Mesothelial cell of epicardium (in vitro differentiated cells): ENCODE results near the gene PLK2. TPM values are rescaled to one million over a fixed set of nuclear protein-coding genes. Genes with fewer than 3 reads are reported as not detected.
A peak's percentile ranks its signal among the peaks of the same experiment; 100 is the strongest.

Source experiments
- DNase-seq, 2 experiments: peaks; one replicate each; pipeline ENCODE4 v3.0.0; 2021; ENCODE audit warnings: low spot score in 2 of 2; ENCODE audit not compliant: unreplicated experiment in 2 of 2
- H3K27ac Mint-ChIP-seq: 2 replicates; pipeline ENCODE4 v1.8.0; 2021; ENCODE audit warnings: mixed read lengths
- H3K27me3 Mint-ChIP-seq: 2 replicates; pipeline ENCODE4 v1.8.0; 2021; ENCODE audit warnings: low read depth, mixed read lengths
- H3K36me3 Mint-ChIP-seq: 2 replicates; pipeline ENCODE4 v1.8.0; 2021; ENCODE audit warnings: mixed read lengths
- H3K4me1 Mint-ChIP-seq: 2 replicates; pipeline ENCODE4 v1.8.0; 2021; ENCODE audit warnings: mixed read lengths
- H3K4me3 Mint-ChIP-seq: 2 replicates; pipeline ENCODE4 v1.8.0; 2021; ENCODE audit warnings: mild to moderate bottlenecking, moderate library complexity, mixed read lengths
- H3K9me3 Mint-ChIP-seq: 2 replicates; pipeline ENCODE4 v1.8.0; 2021; ENCODE audit warnings: mixed read lengths
- CTCF ChIP-seq: fragments of 200-600 bp; sonication (generic); IDR thresholded peaks from one replicate; pipeline ENCODE4 v1.5.0; 2021; ENCODE audit warnings: antibody characterized with exemption; ENCODE audit not compliant: unreplicated experiment
- total RNA-seq: library from RNA; stranded (reverse); gene quantifications from 3 replicates; pipeline ENCODE4 v1.2.1, GENCODE V29; 2021

The PLK2 gene
- total RNA-seq, 1 donor from 2014 or later = 549 TPM

GRCh38 chr5:58497921-58498320 is 38.0 kb upstream of the PLK2 start:
- TF ChIP-seq CTCF = no peak
- Mint-ChIP-seq H3K27ac (no peak overlapping the region), H3K36me3 (no peaks in the 10 kb centered on the region), H3K4me1 (peaks cover 13% of the 10 kb centered on the region), H3K9me3 (no peaks in the 10 kb centered on the region), H3K27me3 (no peaks in the 10 kb centered on the region), H3K4me3 (no peak overlapping the region)
- no peak for DNase-seq

- Mint-ChIP-seq H3K27ac (no peak overlapping the region), H3K27me3 (no peaks in the 10 kb centered on the region), H3K9me3 (no peaks in the 10 kb centered on the region), H3K4me1 (peaks cover 13% of the 10 kb centered on the region), H3K36me3 (no peaks in the 10 kb centered on the region), H3K4me3 (no peak overlapping the region)
- DNase-seq = no peak
- no peak for TF ChIP-seq CTCF
These were observed 37.5 kb upstream of the PLK2 start for GRCh38 chr5:58497386-58497785.

GRCh38 chr5:58496488-58496887 is 36.6 kb upstream of the PLK2 start:
- Mint-ChIP-seq H3K36me3 (no peaks in the 10 kb centered on the region), H3K4me1 (peaks cover 16% of the 10 kb centered on the region), H3K27ac (no peak overlapping the region), H3K9me3 (no peaks in the 10 kb centered on the region), H3K4me3 (no peak overlapping the region), H3K27me3 (no peaks in the 10 kb centered on the region)
- TF ChIP-seq CTCF = no peak
- DNase-seq = no peak

GRCh38 chr5:58493141-58493540 is 33.3 kb upstream of the PLK2 start:
- H3K27ac Mint-ChIP-seq = no peak overlapping the region
- no peak for DNase-seq
- H3K4me3 Mint-ChIP-seq = peak overlapping the region; percentile 10
- H3K36me3 Mint-ChIP-seq = no peaks in the 10 kb centered on the region
- peaks cover 12% of the 10 kb centered on the region for H3K4me1 Mint-ChIP-seq
- TF ChIP-seq CTCF = no peak
- peaks cover 9% of the 10 kb centered on the region for H3K27me3 Mint-ChIP-seq
- no peaks in the 10 kb centered on the region for H3K9me3 Mint-ChIP-seq

GRCh38 chr5:58491216-58491892 is 31.5 kb upstream of the PLK2 start, which contains the start of gene GAPT:
Gene GAPT, plus strand, starts transcription at chr5:58491435. Its CDS starts 3,102 bp downstream, at chr5:58494537.
- Mint-ChIP-seq H3K9me3 (no peaks in the 10 kb centered on the region), H3K27me3 (peaks cover 9% of the 10 kb centered on the region), H3K27ac (peak within 1 kb of the TSS; percentile 57), H3K4me3 (no peak within 1 kb of the TSS), H3K4me1 (peaks cover 12% of the 10 kb centered on the region), H3K36me3 (no peaks in the 10 kb centered on the region)
- no peak for TF ChIP-seq CTCF
- no peak for DNase-seq
